Stomach (tissue), 9 donors: ENCODE data around the gene VPS36. TPM values are rescaled to one million over a fixed set of nuclear protein-coding genes. Genes with fewer than 3 reads are reported as not detected.
"Not testable (repeated sequence)": the region's sequence is repeated elsewhere in the genome, so short reads cannot be mapped to it uniquely, and the experiment has no call there.

Experiments
- DNase-seq, 2 donors: peaks; one replicate each; pipeline versions ENCODE4 v3.0.0 to v3.0.0-alpha.2; 2013 to 2019
- H3K27ac ChIP-seq, 5 donors: fragments of 200-600 bp in 4 of 5; sonication (generic) in 4 of 5; one replicate each; pipeline ENCODE4 v1.5.1; 2013 to 2019; ENCODE audit warnings: mild to moderate bottlenecking in 1 of 5, moderate library complexity in 1 of 5
- H3K27me3 ChIP-seq, 3 donors: fragments of 200-600 bp; sonication (generic); one replicate each; pipeline ENCODE4 v1.5.1; 2017 to 2019; ENCODE audit warnings: mixed run types in 1 of 3
- H3K36me3 ChIP-seq, 4 donors: fragments of 200-600 bp; sonication (generic); 1 replicate in 3 of 4; 2 replicates in 1 of 4; pipeline ENCODE4 v1.5.1; 2016 to 2019
- H3K4me1 ChIP-seq, 4 donors: fragments of 200-600 bp; sonication (generic); one replicate each; pipeline ENCODE4 v1.5.1; 2016 to 2019
- H3K4me3 ChIP-seq, 4 donors: fragments of 200-600 bp; sonication (generic) in 3 of 4; one replicate each; pipeline ENCODE4 v1.5.1; 2016 to 2019; ENCODE audit warnings: mild to moderate bottlenecking in 1 of 4
- H3K9me3 ChIP-seq, 4 donors: fragments of 200-600 bp; sonication (generic); one replicate each; pipeline ENCODE4 v1.5.1; 2016 to 2019
- EP300 ChIP-seq: sonication (generic); formaldehyde crosslinking; IDR thresholded peaks from one replicate; pipeline ENCODE4 v1.6.1; 2017; ENCODE audit warnings: antibody characterized with exemption
- POLR2A ChIP-seq, 4 donors: fragments of 450-650 bp; IDR thresholded peaks; one replicate each; pipeline ENCODE4 v1.6.1; 2016; ENCODE audit warnings: antibody characterized with exemption in 4 of 4, control low read depth in 2 of 4, mild to moderate bottlenecking in 1 of 4, moderate library complexity in 1 of 4
- POLR2AphosphoS5 ChIP-seq, 3 donors: sonication (generic); formaldehyde crosslinking; IDR thresholded peaks; one replicate each; pipeline ENCODE4 v1.6.1; 2016; ENCODE audit warnings: antibody characterized with exemption in 3 of 3
- WGBS, 5 donors: extraction: QIAGEN DNeasy Blood & Tissue Kit in 3 of 5; methylation state at CpG; one replicate each; pipeline versions ENCODE4 v1.1.5 to v1.1.7; 2013 to 2018; 5-methylcytosine and 5-hydroxymethylcytosine counted together
- intact Hi-C: fragments of 100-400 bp; cut with DNase I; formaldehyde crosslinking; loops from one replicate; pipeline ENCODE4 v1.15.1; 2023; ENCODE audit warnings: low total_unique reads
- polyA plus RNA-seq, 3 donors: library from polyadenylated mRNA; stranded (reverse); fragments of 200-250 nt; gene quantifications; one replicate each; pipeline ENCODE4 v1.2.3, GENCODE V29; 2013
- total RNA-seq, 5 donors: library from RNA; depleted of rRNA; stranded (reverse); fragments of >200 nt; gene quantifications; one replicate each; pipeline versions ENCODE4 v1.1.0 to v1.2.3, GENCODE V29; 2014 to 2016
- TF ChIP-seq, protein P1 (sequence below), 7 experiments: fragments of 450-650 bp in 4 of 7; fragments of 200-600 bp in 3 of 7; sonication (generic) in 3 of 7; IDR thresholded peaks; one replicate each; pipeline ENCODE4 v1.5.1; 2016 to 2019; ENCODE audit warnings: antibody characterized with exemption in 7 of 7, control low read depth in 2 of 7, mild to moderate bottlenecking in 1 of 7
- donor health status: healthy with polysubstance abuse.
- donor health status: Bipolar disorder and iron deficiency.
- donor health status: healthy.

The VPS36 gene
- total and polyA plus RNA-seq, 8 donors, result 15.8 to 323 (median 38.7) TPM

- peaks cover 0 to 4% (median 1%) of the 10 kb centered on the region in 4 donors for H3K4me1 ChIP-seq
- TF ChIP-seq POLR2A (IDR thresholded peaks at IDR 0.05) (no peak), POLR2AphosphoS5 (IDR thresholded peaks at IDR 0.05) (no peak), EP300 (no peak)
- TF ChIP-seq, protein P1, sequence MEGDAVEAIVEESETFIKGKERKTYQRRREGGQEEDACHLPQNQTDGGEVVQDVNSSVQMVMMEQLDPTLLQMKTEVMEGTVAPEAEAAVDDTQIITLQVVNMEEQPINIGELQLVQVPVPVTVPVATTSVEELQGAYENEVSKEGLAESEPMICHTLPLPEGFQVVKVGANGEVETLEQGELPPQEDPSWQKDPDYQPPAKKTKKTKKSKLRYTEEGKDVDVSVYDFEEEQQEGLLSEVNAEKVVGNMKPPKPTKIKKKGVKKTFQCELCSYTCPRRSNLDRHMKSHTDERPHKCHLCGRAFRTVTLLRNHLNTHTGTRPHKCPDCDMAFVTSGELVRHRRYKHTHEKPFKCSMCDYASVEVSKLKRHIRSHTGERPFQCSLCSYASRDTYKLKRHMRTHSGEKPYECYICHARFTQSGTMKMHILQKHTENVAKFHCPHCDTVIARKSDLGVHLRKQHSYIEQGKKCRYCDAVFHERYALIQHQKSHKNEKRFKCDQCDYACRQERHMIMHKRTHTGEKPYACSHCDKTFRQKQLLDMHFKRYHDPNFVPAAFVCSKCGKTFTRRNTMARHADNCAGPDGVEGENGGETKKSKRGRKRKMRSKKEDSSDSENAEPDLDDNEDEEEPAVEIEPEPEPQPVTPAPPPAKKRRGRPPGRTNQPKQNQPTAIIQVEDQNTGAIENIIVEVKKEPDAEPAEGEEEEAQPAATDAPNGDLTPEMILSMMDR (IDR thresholded peaks at IDR 0.05), result no peak
- no peaks in the 10 kb centered on the region for H3K27me3 ChIP-seq
- 13 to 32% (median 20%) methylated on average over 1 of the region's 1 CpG for WGBS, 5 donors
- intact Hi-C loops, result no loop called here
- no peak for DNase-seq
- no peak overlapping the region for H3K4me3 ChIP-seq
- no peaks in the 10 kb centered on the region for H3K9me3 ChIP-seq
- H3K27ac ChIP-seq, result no peak overlapping the region
- peaks cover 0 to 11% (median 10%) of the 10 kb centered on the region in 4 donors for H3K36me3 ChIP-seq
These were observed 75.5 kb downstream of the VPS36 start for GRCh38 chr13:52374873-52375411.

GRCh38 chr13:52374389-52374788, 76.0 kb downstream of the VPS36 start:
- no peaks in the 10 kb centered on the region for H3K9me3 ChIP-seq
- no peaks in the 10 kb centered on the region for H3K27me3 ChIP-seq
- TF ChIP-seq POLR2AphosphoS5 (IDR thresholded peaks at IDR 0.05) (no peak), EP300 (no peak), POLR2A (IDR thresholded peaks at IDR 0.05) (no peak)
- TF ChIP-seq, protein P1 (IDR thresholded peaks at IDR 0.05), result no peak
- no peak overlapping the region for H3K4me3 ChIP-seq
- DNase-seq, result no peak
- H3K4me1 ChIP-seq, result peaks cover 0 to 4% (median 1%) of the 10 kb centered on the region in 4 donors
- 79 to 86% (median 80%) methylated on average over 4 of the region's 4 CpGs for WGBS, 5 donors
- no peak overlapping the region for H3K27ac ChIP-seq
- intact Hi-C loops, result no loop called here
- peaks cover 0 to 11% (median 10%) of the 10 kb centered on the region in 4 donors for H3K36me3 ChIP-seq

- DNase-seq, intact Hi-C loops, H3K4me1 ChIP-seq, H3K4me3 ChIP-seq, H3K36me3 ChIP-seq, H3K27me3 ChIP-seq, H3K27ac ChIP-seq, H3K9me3 ChIP-seq: not testable (repeated sequence)
- 92 to 100% (median 97%) methylated on average over 1 of the region's 1 CpG for WGBS, 5 donors
These were observed 77.2 kb downstream of the VPS36 start for GRCh38 chr13:52373277-52373676.

GRCh38 chr13:52371736-52372247, 78.6 kb downstream of the VPS36 start:
- TF ChIP-seq, protein P1 (IDR thresholded peaks at IDR 0.05), result no peak
- TF ChIP-seq EP300 (no peak), POLR2AphosphoS5 (IDR thresholded peaks at IDR 0.05) (no peak), POLR2A (IDR thresholded peaks at IDR 0.05) (no peak)
- peaks cover 0 to 4% (median 1%) of the 10 kb centered on the region in 4 donors for H3K4me1 ChIP-seq
- no peak overlapping the region for H3K27ac ChIP-seq
- H3K9me3 ChIP-seq, result no peaks in the 10 kb centered on the region
- DNase-seq, result no peak
- intact Hi-C loops, result no loop called here
- H3K4me3 ChIP-seq, result no peak overlapping the region
- H3K27me3 ChIP-seq, result no peaks in the 10 kb centered on the region
- 19 to 40% (median 31%) methylated on average over 3 of the region's 3 CpGs for WGBS, 5 donors
- H3K36me3 ChIP-seq, result no peaks in the 10 kb centered on the region

- 77 to 84% (median 81%) methylated on average over 4 of the region's 4 CpGs for whole genome bisulfite sequencing, 5 donors
- Histone ChIP-seq H3K27me3 (no peaks in the 10 kb centered on the region), H3K9me3 (no peaks in the 10 kb centered on the region), H3K36me3 (no peaks in the 10 kb centered on the region), H3K4me1 (no peaks in the 10 kb centered on the region), H3K27ac (no peak overlapping the region), H3K4me3 (no peak overlapping the region)
- intact Hi-C loops, result no loop called here
- no peak for TF ChIP-seq EP300
- TF ChIP-seq, protein P1 (IDR thresholded peaks at IDR 0.05), result no peak
- DNase-seq, result peak in 1 of 2 donors; percentile 47
These were observed 84.1 kb downstream of the VPS36 start for GRCh38 chr13:52366291-52366690.
